GM18505 (cell line): ENCODE data around the gene TOM1L1.

Source experiments
- ATAC-seq: cut with Tn5 transposase; IDR thresholded peaks from one replicate; pipeline ENCODE4 v1.9.1; 2021; ENCODE audit not compliant: unreplicated experiment
- POLR2A ChIP-seq: IDR thresholded peaks from 4 replicates; pipeline ENCODE4 v1.6.1; 2011; ENCODE audit warnings: borderline replicate concordance; ENCODE audit not compliant: insufficient read depth, insufficient read length; ENCODE audit errors: extremely low read depth

TOM1L1 gene

DNA sequence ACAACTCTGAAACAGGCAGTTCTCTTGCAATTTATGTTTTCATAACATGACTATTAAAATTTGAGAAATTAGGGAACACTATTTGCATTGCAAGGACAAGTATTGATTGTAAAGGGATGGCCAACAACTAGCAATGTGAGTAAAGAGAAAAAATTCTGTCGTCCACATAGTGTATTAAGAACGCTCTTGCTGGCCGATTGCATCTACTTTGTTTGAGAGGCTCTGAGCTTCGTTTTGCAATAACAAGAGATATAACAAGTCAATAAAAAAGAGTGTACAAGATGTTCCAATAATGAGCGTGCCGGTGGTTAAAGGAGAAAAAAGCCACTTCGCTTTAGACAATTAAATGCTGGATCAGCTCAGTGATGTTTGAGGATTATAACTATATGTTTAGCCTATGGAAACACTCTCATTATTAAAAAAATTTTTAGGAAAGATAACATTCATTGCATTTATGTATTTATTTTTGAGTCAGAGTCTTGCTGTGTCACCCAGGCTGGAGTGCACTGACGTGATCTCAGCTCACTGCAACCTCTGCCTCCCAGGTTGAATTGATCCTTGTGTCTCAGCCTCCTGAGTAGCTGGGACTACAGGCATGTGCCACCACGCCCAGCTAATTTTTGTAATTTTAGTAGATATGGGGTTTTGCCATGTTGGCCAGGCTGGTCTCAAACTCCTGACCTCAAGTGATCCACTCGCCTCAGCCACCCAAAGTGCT is 19.2 kb upstream of the TOM1L1 start:
- no peak for TF ChIP-seq POLR2A
- ATAC-seq: no peak

DNA sequence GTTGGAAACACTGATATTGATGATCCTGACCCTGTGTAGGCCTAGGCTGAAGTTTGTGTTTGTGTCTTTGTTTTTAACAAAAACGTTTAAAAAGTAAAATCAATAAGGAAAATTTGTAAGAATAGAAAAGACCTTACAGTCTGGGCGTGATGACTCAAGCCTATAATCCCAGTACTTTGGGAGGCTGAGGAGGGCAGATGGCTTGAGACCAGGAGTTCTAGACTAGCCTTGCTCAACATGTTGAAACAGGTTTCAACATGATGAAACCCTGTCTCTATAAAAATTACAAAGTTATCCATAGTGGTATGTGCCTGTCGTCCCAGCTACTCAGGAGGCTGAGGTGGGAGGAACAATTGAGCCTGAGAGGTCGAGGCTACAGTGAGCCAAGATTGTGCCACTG is 18.3 kb upstream of the TOM1L1 start:
- TF ChIP-seq POLR2A: no peak
- ATAC-seq: no peak

GRCh38 chr17:54882950-54883349 is 17.7 kb upstream of the TOM1L1 start:
- TF ChIP-seq POLR2A: no peak
- ATAC-seq: peak; percentile 91

DNA sequence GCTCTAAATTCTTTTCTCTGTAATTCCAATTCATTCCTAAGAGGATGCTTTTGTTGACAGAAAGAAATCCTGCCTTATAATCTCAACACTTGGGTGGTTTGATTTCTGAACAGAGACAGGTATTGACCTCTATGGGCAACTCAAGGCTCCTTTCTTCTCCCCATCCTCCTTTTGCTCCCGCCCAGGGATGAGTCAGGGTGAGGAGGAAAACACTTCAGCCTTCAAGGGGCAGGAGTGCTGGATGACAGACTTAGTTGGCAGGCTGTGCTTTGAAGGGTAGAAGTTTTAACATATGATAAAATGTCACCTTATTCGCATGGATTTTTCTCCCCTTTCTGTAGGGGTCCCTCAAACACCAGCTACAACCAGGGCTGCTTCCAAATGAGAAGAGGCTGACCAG is 16.7 kb upstream of the TOM1L1 start:
- no peak for ATAC-seq
- no peak for TF ChIP-seq POLR2A

GRCh38 chr17:54887787-54888186 is 12.9 kb upstream of the TOM1L1 start:
- TF ChIP-seq POLR2A: no peak
- no peak for ATAC-seq

GRCh38 chr17:54888254-54888653 is 12.4 kb upstream of the TOM1L1 start:
- TF ChIP-seq POLR2A: no peak
- ATAC-seq: no peak

GRCh38 chr17:54888981-54889380 is 11.7 kb upstream of the TOM1L1 start:
- ATAC-seq: no peak
- TF ChIP-seq POLR2A: no peak

- no peak for TF ChIP-seq POLR2A
Observed at GRCh38 chr17:54891176-54891821, 9.4 kb upstream of the TOM1L1 start.

DNA sequence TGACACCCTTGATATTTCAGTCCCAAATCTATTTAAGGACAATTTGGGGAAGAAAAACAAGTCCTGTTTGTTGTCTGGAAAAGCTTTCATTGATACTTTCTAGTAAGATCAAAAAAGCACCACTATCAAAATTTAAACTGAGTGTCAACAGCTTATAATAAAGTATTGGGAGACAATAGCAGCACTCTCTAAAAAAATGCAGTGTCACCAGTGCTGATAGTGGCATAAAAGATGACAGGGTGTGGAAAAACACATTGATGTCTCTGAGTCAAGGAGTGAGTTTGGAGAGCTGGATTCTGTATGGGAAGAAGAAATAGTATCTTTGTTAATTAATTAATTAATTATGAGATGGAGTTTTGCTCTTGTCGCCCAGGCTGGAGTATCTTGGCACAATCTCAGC is 8.3 kb upstream of the TOM1L1 start:
- no peak for ATAC-seq
- TF ChIP-seq POLR2A: no peak

More at GRCh38 chr17:54891176-54891821, 9.4 kb upstream of the TOM1L1 start:
- no peak for ATAC-seq

GRCh38 chr17:54898576-54898975 is 2.1 kb upstream of the TOM1L1 start:
- TF ChIP-seq POLR2A: no peak

DNA sequence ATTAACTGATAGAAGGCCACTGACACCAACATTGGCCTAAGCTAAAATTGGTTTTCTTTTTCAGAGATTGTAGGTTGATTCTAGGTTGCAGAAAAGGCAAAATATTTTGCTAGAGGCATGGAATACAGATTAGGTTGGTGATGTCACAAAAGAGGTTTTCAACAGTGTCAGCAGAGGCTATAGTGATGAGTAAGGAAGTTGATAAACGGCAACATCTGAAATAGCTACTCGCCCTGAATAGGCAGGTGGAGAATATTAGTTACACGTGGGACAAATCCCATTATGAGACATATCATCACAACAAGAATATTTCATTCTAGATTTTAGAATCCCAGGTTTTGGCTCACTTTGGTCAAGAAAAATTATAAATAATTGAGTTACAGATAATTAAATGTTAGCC is 1.5 kb upstream of the TOM1L1 start:
- TF ChIP-seq POLR2A: no peak
- no peak for ATAC-seq

More at GRCh38 chr17:54898576-54898975, 2.1 kb upstream of the TOM1L1 start:
- no peak for ATAC-seq

DNA sequence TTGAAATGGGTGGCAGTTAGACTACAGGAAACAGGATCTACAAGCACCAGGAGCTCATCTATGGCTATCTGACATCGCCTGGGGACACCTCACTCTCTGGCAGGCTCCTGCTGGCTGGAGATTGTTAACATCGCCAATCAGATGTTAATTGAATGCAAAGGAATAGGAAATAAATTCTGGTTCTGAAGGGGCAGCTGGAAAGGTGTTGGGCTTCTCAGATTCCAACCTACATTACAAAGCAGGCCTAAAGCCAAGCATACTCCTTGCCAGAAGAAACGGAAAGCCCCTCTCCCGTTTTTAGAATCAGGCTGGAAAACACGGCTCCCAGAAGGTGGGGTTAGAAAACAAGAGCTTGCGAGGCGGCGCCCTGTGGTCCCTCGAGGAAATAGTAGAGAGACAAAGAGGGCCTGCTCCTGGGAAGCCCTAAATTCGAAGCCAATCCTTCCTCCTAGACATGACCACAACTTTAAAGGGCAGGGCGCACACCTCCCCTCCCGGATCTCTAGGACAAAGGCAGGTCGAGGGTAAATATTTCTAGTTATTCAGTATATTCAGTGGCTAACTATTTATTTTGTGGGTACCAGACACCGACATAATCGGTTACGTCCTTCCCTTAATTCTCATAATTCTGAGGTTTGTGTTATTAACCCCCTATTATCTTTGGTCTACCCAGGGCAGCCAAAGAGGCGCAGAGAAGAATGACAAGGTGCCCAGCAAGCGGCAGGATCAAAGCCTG is 763 bp upstream of the TOM1L1 start:
- no peak for TF ChIP-seq POLR2A
- ATAC-seq: no peak

- ATAC-seq: no peak
- TF ChIP-seq POLR2A: no peak
Observed at GRCh38 chr17:54901230-54901822, 674 bp downstream of the TOM1L1 start.

GRCh38 chr17:54902017-54902416 is 1.4 kb downstream of the TOM1L1 start:
- no peak for TF ChIP-seq POLR2A
- no peak for ATAC-seq

DNA sequence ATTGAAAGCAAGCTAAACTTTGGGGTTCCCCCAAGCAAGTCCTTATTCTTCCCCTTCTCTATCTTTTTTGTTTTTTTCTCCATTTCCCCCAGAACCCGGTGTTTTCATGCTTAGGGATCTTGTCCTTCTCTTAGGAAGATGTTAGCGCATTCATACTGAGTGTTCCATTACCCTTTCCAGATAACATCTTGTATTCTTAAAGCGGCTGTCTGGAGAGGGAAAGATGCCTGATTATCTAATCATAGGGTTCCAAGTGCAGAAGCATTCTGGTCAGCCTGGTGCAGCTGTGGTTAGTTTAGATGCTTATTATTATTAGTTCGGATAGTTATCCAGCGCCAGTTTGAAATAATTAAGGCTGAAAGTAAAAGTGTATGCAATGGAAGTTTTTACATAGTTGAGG is 2.0 kb downstream of the TOM1L1 start:
- TF ChIP-seq POLR2A: no peak
- ATAC-seq: no peak
